AG04450 (cell line): ENCODE data around the gene TARDBP. TPM values are rescaled to one million over a fixed set of nuclear protein-coding genes. Genes with fewer than 3 reads are reported as not detected.

Experiments used
- CTCF ChIA-PET: fragments of 300-600, 350-600 bp; formaldehyde crosslinking; extraction: SDS; loops from one replicate; lab custom pipeline; 2022; ENCODE audit warnings: antibody characterized with exemption, inconsistent platforms; lab: Charles Lee
- POLR2A ChIA-PET: fragments of 350-600 bp; formaldehyde crosslinking; extraction: SDS; loops from one replicate; lab custom pipeline; 2021; ENCODE audit warnings: antibody characterized with exemption, inconsistent platforms; lab: Yijun Ruan, JAX
- DNase-seq: peaks from one replicate; pipeline ENCODE4 v3.0.0-alpha.2; 2011; ENCODE audit warnings: low read depth, low spot score
- H3K27ac ChIP-seq: one replicate; pipeline ENCODE4 v1.5.1; 2012; ENCODE audit warnings: low read depth, low read length, control low read depth
- H3K27me3 ChIP-seq: one replicate; pipeline ENCODE4 v1.6.0; 2012; ENCODE audit warnings: low read length; ENCODE audit not compliant: control insufficient read depth, insufficient read depth
- H3K4me3 ChIP-seq: 2 replicates; pipeline ENCODE4 v1.5.1; 2011; ENCODE audit warnings: mild to moderate bottlenecking, low read depth, low read length, control low read depth
- H3K9me3 ChIP-seq: 2 replicates; pipeline ENCODE4 v1.5.1; 2012; ENCODE audit warnings: low read length; ENCODE audit not compliant: control insufficient read depth, insufficient read depth
- CTCF ChIP-seq: IDR thresholded peaks from 2 replicates; pipeline ENCODE4 v1.5.1; 2011; ENCODE audit warnings: low read depth, low read length, control low read depth, inconsistent platforms
- polyA plus RNA-seq: library from polyadenylated mRNA; depleted of rRNA; stranded (reverse); fragments of >200 nt; gene quantifications from 2 replicates; pipeline ENCODE4 v1.2.3, GENCODE V29; 2011

TARDBP gene
- polyA plus RNA-seq, 1 experiment: 218 TPM

GRCh38 chr1:10969267-10969970 is 43.0 kb upstream of the TARDBP start:
- no peak for TF ChIP-seq CTCF
- H3K4me3 ChIP-seq: no peak overlapping the region
- peaks cover 8% of the 10 kb centered on the region for H3K27me3 ChIP-seq
- DNase-seq: no peak
- POLR2A ChIA-PET: no interaction called here
- H3K9me3 ChIP-seq: no peaks in the 10 kb centered on the region; the same call in 1 of the 2 replicates
- CTCF ChIA-PET: no interaction called here
- no peak overlapping the region for H3K27ac ChIP-seq

- CTCF ChIA-PET: interaction anchor here (0.7 kb wide), 1 partner anchor 9 kb away, joined by 3 read pairs; no protein-coding TSS in a partner anchor
- H3K27ac ChIP-seq: no peak overlapping the region
- H3K9me3 ChIP-seq: no peaks in the 10 kb centered on the region; the same call in 1 of the 2 replicates
- H3K27me3 ChIP-seq: peaks cover 8% of the 10 kb centered on the region
- no peak overlapping the region for H3K4me3 ChIP-seq
- no peak for TF ChIP-seq CTCF
- POLR2A ChIA-PET: no interaction called here
- DNase-seq: no peak
Observed at GRCh38 chr1:10969971-10970332, 42.5 kb upstream of the TARDBP start.

GRCh38 chr1:10973552-10973951 is 38.9 kb upstream of the TARDBP start:
- ChIA-PET POLR2A (interaction anchor here (0.5 kb wide), 1 partner anchor 135 kb away, joined by 3 read pairs; no protein-coding TSS in a partner anchor), CTCF (interaction anchor here (0.6 to 2.0 kb wide), 2 partner anchors 11 to 28 kb away, joined by 3 to 9 read pairs; no protein-coding TSS in a partner anchor)
- no peaks in the 10 kb centered on the region; the same call in 1 of the 2 replicates for H3K9me3 ChIP-seq
- peaks cover 11% of the 10 kb centered on the region for H3K27me3 ChIP-seq
- DNase-seq: peak; percentile 38
- no peak overlapping the region for H3K27ac ChIP-seq
- no peak for TF ChIP-seq CTCF
- no peak overlapping the region for H3K4me3 ChIP-seq

GRCh38 chr1:10973956-10974881 is 38.2 kb upstream of the TARDBP start:
- Histone ChIP-seq H3K27me3 (peaks cover 11% of the 10 kb centered on the region), H3K27ac (no peak overlapping the region), H3K9me3 (no peaks in the 10 kb centered on the region; the same call in 1 of the 2 replicates), H3K4me3 (no peak overlapping the region)
- CTCF ChIA-PET: interaction anchor here (0.6 to 2.0 kb wide), 4 partner anchors 12 to 466 kb away, joined by 3 to 9 read pairs (median 6); no protein-coding TSS in a partner anchor
- no peak for DNase-seq
- TF ChIP-seq CTCF: no peak
- POLR2A ChIA-PET: interaction anchor here (0.5 kb wide), 1 partner anchor 135 kb away, joined by 3 read pairs; no protein-coding TSS in a partner anchor
